ENCODE measurements around the gene ENTPD6.

The ENTPD6 gene

DNA sequence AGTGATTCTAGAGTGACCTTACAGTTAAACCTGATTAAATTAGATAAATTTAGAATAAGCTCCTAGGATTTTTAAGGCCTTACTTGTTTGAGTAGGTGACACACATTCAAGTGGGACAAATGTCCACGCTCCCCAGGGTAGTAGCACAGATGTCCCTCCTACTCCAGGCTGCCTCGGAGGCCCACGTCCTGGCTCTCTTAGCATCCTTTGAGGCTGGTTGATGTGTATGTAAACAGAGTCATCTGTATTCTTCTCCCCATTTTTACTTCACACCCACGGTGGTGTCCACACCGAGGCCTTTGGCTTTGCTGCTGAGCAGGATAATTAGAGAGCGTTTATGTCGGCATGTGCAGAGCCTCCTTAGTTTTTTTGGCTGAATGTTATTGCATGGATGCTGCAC, 15.8 kb downstream of the ENTPD6 start:
- no peak for DNase-seq

GRCh38 chr20:25212242-25212641, 16.7 kb downstream of the ENTPD6 start:
- DNase-seq = no peak

DNA sequence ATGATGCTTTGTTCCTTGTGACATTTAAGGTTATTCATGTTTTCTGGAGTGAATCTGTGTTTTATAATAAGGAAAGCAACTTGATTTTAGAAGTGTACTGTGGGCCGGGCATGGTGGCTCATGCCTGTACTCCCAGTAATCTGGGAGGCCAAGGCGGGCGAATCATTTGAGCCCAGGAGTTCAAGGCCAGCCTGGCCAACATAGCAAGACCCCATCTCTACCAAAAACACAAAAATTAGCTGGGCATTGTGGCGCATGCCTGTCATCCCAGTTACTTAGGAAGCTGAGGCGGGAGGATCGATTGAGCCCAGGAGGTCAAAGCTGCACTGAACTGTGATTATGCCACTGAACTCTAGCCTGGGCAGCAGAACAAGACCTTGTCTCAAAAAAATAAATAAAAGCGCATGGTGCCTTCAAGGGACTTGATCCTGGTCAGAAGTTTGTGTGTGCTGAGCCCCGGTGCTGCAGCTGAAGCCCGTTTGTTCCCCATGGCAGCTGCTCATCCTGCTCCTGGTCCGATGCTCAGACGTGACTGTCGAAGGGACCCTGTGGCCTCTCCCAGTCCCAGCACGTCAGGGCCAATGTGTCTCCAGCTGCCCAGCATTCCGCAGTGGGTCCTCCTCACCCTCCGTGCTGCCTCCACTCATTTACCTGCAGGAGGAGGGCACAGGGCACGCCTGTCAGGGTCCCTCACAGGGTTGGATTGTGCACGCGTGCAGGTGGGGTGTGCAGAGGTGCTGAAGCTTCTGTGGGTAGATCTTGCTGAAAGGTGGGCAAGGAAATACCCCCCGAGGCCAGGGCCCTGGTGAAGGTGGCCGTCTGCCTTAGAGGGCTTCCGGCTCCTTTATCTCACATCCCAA, 18.3 kb downstream of the ENTPD6 start:
- DNase-seq = no peak

GRCh38 chr20:25214426-25214790, 18.9 kb downstream of the ENTPD6 start:
- DNase-seq = no peak

DNA sequence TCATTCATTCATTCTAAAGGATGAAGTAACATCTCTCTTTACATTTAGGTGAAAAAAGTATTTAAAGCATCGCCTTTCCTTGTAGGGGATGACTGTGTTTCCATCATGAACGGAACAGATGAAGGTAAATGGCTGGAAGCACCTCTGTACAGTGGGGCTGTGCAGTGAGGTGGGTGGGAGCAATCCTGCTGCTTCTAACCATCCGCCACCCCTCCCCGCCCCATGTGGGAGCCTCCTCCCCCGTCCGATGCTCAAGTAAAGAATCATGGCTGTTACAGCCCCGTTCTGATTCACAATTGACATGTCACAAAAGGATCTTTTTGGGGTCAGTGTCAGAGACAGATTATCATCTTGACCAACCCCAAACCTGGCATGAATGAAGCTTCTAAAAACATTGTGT, 19.3 kb downstream of the ENTPD6 start:
- DNase-seq = no peak

- DNase-seq = no peak
These were observed 20.0 kb downstream of the ENTPD6 start for GRCh38 chr20:25215521-25215920.

DNA sequence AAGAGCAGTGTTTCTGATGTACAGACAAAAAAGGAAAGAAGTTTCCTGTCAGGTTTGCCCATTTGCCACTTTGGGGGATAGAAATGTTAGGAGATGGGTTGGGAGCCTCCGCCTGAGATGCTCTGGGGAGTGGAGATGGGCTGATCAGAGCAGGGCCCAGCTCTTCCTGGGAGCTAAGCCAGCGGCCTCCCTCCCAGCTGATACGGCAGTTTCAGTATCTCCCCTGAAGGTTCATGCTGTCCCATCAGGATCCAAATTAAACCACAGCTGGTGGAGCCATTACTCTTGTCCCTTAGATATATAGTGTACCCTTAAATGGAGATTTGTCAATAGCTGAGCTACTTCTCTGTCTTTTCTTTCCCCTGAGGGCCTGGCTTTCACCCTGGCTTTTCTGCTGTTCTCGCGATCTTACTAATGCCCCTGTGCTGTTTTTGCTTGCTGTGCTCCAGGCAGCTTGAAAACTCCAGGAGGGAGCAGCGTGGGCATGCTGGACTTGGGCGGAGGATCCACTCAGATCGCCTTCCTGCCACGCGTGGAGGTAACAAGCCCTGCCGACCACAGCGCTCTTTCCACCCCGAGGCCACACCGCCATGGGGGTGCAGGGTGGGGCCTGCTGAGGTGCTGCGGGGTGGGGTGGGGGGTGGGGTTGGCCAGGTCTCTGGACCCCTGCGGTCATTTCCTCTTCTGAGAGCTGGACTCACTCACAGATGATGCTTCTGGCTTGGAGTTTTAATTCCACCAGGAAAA, 20.9 kb downstream of the ENTPD6 start:
- no peak for DNase-seq

DNA sequence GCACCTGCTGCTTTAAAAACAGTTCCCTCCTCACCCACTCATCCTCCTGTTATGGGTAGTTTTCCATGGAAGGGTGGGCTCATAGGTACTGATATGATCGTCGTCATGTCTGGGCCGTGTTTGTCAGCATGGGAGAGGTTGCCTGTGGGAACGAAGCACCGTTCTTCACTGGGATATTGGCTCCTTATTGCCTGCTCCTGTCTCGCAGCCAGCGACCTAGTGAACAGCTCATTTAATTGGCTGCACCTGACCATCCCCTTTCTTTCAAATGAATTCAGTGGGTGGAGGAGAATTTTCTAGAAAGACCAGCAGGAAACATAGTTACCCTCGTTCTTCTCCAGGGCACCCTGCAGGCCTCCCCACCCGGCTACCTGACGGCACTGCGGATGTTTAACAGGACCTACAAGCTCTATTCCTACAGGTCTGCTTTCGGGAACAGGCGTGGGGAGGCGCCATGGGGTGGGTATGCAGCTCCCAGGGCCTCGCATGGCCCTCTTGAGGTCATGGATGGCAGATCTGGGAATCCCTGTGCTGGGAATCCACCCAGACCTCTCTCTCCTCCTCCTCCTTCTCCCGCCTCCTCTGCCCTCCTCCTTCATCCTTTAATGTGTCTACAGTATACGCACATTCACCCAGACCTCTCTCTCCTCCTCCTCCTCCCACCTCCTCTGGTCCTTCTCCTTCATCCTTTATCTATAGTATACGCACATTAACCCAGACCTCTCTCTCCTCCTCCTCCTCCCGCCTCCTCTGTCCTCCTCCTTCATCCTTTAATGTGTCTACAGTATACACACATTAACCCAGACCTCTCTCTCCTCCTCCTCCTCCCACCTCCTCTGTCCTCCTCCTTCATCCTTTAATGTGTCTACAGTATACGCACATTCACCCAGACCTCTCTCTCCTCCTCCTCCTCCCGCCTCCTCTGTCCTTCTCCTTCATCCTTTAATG, 21.9 kb downstream of the ENTPD6 start:
- no peak for DNase-seq

GRCh38 chr20:25218109-25218486, 22.6 kb downstream of the ENTPD6 start:
- no peak for DNase-seq

- no peak for DNase-seq
These were observed 23.0 kb downstream of the ENTPD6 start for GRCh38 chr20:25218492-25218891.

- no peak for DNase-seq
These were observed 23.9 kb downstream of the ENTPD6 start for GRCh38 chr20:25219365-25219764.

DNA sequence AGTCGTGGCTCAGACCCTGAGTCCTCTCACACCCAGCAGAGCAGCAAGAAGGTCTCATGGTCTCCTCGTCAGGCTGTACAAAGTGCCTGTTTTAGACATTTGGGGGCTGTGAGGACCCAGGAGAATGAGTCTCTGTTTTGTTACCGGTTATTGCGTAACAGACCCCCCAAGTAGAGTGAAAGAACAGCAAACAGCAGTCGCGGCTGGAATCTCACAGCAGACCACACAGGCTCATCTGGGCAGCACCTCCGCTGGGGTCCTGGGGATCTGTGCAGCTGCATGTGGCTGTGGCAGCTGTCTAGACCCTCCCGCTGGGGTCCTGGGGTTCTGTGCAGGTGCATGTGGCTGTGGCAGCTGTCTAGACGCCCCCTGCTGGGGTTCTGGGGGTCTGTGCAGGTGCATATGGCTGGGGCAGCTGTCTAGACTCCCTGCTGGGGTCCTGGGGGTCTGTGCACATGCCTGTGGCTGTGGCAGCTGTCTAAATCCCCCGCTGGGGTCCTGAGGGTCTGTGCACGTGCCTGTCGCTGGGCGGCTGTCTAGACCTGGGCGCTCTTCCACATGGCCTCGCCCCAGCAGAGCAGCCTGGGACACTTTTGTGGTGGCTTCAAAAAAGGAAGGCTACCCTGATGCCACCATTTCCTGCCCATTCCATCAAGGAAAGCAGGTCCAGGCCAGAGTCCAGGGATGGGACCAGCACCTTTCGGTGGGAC, 24.7 kb downstream of the ENTPD6 start:
- peak; percentile 17 for DNase-seq

- no peak for DNase-seq
These were observed 25.5 kb downstream of the ENTPD6 start for GRCh38 chr20:25220810-25221591.

DNA sequence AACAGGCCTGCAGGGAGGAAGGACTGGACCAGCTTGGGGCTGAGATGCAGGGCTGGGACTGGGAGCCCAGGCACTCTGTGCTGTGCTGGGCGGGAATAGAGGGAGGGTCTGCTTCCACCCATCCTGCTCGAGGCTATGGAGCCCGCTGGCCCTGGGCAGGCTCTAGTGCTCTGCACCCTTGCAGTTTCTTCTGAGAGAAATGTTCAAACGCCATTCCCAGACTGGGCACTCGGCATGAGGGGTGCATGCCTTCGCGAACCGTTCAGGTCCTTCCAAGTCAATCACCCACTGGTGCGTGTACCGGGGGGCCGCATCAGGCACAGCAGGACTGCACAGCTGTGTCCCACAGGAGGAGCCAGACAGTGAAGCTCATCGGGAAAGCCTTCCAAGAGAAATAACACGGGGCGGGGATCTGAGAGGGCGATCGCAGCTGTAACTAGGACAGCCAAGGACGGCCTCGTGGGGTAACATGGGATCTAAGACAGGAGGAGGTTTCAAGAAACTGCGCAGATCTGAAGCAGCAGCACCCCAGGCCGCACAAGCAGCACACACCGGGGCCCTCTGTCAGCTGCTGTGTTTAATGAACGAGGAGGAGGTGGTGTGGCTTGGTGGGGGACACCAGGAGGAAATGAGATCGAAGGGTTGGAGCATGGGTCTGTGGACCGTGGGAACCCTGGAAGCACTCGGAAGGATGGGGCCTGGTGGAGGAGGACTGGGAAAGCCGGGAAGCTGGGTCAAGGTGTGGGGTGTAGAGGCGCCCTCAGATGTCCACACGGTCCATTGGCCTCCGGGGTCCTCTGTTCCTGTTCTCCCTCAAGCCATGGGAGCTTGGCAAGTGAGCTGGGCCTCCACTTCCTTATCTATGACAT, 26.3 kb downstream of the ENTPD6 start:
- DNase-seq = no peak

- DNase-seq = no peak
These were observed 27.1 kb downstream of the ENTPD6 start for GRCh38 chr20:25222461-25223178.

DNA sequence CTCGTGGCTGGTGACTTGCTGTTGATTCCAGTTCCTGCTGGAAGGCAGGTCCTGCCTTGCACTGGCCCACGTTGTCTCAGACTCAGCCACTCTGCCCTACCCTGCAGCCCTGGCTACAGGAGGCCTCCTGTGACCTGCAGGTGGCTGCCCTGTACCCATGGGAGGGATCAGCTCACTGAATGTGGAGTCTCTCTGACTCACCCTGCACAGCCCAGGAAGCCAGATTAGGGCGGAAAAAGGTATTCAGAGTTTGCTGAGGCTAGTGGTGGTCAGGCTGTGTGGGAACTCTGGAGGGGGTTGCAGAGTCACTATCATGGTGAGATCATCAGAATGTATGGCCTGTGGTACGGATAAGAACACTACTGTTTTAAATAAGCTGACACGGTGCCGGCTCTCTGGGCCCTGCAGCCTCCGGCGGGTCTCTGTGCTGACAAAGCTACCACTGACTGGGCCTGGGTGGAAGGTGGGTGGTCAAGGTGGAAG, 27.7 kb downstream of the ENTPD6 start:
- DNase-seq = peak; percentile 26

DNA sequence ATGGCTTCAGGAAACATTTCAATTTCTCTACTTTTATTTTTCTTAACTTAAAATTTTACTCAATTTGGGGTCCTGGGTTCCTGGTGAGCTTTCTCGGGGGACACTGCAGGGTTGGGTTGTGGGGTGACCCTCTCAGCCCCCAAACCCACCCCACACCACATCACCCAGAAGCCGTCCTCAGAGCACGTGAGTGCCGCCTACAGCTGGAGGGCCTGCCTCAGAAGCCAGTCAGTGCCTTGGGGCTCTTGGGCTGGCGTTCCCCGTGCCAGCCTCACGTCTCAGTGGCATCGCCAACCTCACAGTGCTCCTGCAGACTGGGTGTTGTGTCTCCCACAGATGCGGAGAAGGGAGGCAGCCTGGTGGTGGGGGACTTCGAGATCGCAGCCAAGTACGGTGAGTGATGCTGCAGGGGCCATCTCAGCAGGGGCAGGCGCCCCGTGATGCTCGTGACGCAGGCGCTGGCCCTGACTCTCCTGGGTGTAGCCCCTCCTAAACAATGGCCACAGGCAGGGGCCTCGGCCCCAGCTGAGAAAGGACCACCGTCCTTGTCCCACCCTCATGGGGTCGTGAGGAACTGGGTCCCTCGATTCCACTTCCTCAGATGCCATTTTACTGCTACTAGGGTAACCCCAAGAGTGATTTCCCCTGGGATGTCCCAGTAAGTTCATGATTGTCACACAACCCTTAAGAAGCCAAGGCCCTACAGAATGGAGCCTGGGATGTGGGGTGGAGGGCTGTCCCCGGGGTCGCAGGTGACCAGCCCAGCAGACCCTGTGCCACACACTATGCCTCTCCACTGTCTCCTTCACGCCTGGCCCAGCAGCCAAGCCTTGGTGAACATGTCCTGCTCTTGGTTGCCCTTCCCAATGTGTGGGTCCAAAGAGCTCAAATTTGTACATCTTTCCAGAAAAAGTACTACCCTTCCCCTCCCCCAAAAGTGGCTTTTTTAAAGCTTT, 28.5 kb downstream of the ENTPD6 start:
- no peak for DNase-seq

DNA sequence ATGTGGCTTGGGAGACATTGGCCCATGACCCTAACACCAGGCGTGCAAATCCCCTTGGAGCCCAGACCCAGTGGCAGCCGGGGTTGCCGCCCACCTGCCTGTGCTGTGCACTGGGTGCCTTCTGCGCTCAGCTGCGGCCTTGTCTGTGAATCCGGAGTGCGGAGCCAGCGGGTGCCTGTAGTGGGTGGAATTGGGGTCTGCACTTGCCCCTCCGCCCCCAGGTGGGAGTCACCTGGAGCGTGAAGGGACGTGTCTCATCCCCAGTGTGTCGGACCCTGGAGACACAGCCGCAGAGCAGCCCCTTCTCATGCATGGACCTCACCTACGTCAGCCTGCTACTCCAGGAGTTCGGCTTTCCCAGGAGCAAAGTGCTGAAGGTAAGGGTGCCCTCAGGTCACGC, 29.4 kb downstream of the ENTPD6 start:
- DNase-seq = no peak

Measured in NK-92 treated with Interleukin-12 subunit alpha and Interleukin-12 subunit beta, amount 100 ng/mL, for 24 hours (cell line).